Esophagus squamous epithelium (tissue), 5 donors: ENCODE results near the gene NOP10. TPM values are rescaled to one million over a fixed set of nuclear protein-coding genes. Genes with fewer than 3 reads are reported as not detected.
A peak's percentile ranks its signal among the peaks of the same experiment; 100 is the strongest.
"Not testable (repeated sequence)": the region's sequence is repeated elsewhere in the genome, so short reads cannot be mapped to it uniquely, and the experiment has no call there.

Experiments
- DNase-seq: peaks from one replicate; lab custom pipeline; 2025; lab: John Stamatoyannopoulos, UW
- H3K27ac ChIP-seq, 4 donors: fragments of 200-600 bp; sonication (generic); one replicate each; pipeline ENCODE4 v1.5.1; 2016 to 2019; ENCODE audit warnings: mild to moderate bottlenecking in 1 of 4
- H3K27me3 ChIP-seq, 4 donors: fragments of 200-600 bp; sonication (generic); 1 replicate in 3 of 4; 2 replicates in 1 of 4; pipeline versions ENCODE4 v1.5.1 to v1.6.0; 2017 to 2021; ENCODE audit warnings: antibody characterized with exemption in 1 of 4
- H3K36me3 ChIP-seq, 3 donors: fragments of 200-600 bp; sonication (generic); one replicate each; pipeline ENCODE4 v1.5.1; 2016 to 2019
- H3K4me1 ChIP-seq, 3 donors: fragments of 200-600 bp; sonication (generic); one replicate each; pipeline ENCODE4 v1.5.1; 2017 to 2019
- H3K4me3 ChIP-seq, 4 donors: fragments of 200-600 bp; sonication (generic); 1 replicate in 3 of 4; 2 replicates in 1 of 4; pipeline ENCODE4 v1.5.1; 2016 to 2019; ENCODE audit warnings: mild to moderate bottlenecking in 2 of 4, moderate library complexity in 1 of 4
- H3K9me3 ChIP-seq, 3 donors: fragments of 200-600 bp; sonication (generic); one replicate each; pipeline ENCODE4 v1.5.1; 2016 to 2019
- POLR2A ChIP-seq, 4 donors: fragments of 450-650 bp; IDR thresholded peaks; one replicate each; pipeline ENCODE4 v1.6.1; 2017; ENCODE audit warnings: antibody characterized with exemption in 4 of 4, mild to moderate bottlenecking in 4 of 4, moderate library complexity in 3 of 4
- whole genome bisulfite sequencing, 2 donors: methylation state at CpG; one replicate each; pipeline ENCODE4 v1.1.5; 2018; 5-methylcytosine and 5-hydroxymethylcytosine counted together
- intact Hi-C: fragments of 100-400 bp; cut with DNase I; formaldehyde crosslinking; loops from one replicate; pipeline ENCODE4 v1.15.0; 2022
- total RNA-seq, 4 donors: library from RNA; depleted of rRNA; stranded (reverse); fragments of >200 nt; gene quantifications; one replicate each; pipeline ENCODE4 v1.1.0, GENCODE V29; 2016
- TF ChIP-seq, protein P1 (sequence below), 6 experiments: fragments of 450-650 bp in 4 of 6; fragments of 200-600 bp in 2 of 6; sonication (generic) in 2 of 6; IDR thresholded peaks; one replicate each; pipeline ENCODE4 v1.5.1; 2016 to 2019; ENCODE audit warnings: antibody characterized with exemption in 6 of 6, mild to moderate bottlenecking in 4 of 6, moderate library complexity in 4 of 6
- donor health status: DM: yes; HTN: yes; CAD: no.

NOP10 gene
- total RNA-seq, 4 donors from 2014 or later, result 132 to 213 (median 176) TPM

DNA sequence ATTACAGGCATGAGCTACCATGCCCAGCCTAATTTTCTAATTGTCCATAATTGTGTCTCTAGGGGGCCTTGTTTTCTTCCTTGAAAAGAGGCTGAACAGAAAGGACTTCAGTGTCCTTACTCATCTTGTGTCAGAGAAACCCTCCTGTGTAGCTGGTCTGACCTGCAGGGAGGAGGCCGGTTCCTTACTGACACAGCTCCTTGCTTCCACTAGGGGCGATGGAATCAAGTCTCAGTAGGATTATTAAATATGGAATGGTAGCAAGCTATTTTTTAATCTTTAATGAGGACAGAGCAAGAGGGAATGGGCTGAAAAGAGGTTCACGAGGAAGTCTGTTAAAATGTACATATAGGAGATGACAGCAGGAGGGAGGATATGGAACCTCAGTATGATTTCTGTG, 15.4 kb upstream of the NOP10 start:
- no peak for DNase-seq
- H3K27me3 ChIP-seq, result no peaks in the 10 kb centered on the region
- WGBS, 2 donors, result 67 to 70% methylated on average over 3 of the region's 3 CpGs
- TF ChIP-seq, protein P1, sequence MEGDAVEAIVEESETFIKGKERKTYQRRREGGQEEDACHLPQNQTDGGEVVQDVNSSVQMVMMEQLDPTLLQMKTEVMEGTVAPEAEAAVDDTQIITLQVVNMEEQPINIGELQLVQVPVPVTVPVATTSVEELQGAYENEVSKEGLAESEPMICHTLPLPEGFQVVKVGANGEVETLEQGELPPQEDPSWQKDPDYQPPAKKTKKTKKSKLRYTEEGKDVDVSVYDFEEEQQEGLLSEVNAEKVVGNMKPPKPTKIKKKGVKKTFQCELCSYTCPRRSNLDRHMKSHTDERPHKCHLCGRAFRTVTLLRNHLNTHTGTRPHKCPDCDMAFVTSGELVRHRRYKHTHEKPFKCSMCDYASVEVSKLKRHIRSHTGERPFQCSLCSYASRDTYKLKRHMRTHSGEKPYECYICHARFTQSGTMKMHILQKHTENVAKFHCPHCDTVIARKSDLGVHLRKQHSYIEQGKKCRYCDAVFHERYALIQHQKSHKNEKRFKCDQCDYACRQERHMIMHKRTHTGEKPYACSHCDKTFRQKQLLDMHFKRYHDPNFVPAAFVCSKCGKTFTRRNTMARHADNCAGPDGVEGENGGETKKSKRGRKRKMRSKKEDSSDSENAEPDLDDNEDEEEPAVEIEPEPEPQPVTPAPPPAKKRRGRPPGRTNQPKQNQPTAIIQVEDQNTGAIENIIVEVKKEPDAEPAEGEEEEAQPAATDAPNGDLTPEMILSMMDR (IDR thresholded peaks at IDR 0.05), result peak in 2 of 6 experiments; percentile 20 to 54
- TF ChIP-seq POLR2A (IDR thresholded peaks at IDR 0.05), result no peak
- H3K36me3 ChIP-seq, result peaks cover 0 to 99% (median 5%) of the 10 kb centered on the region in 3 donors
- H3K4me1 ChIP-seq, result peaks cover 5 to 50% (median 9%) of the 10 kb centered on the region in 3 donors
- H3K27ac ChIP-seq, result peak overlapping the region in 1 of 4 donors; percentile 74
- no peaks in the 10 kb centered on the region for H3K9me3 ChIP-seq
- no peak overlapping the region for H3K4me3 ChIP-seq
- intact Hi-C loops, result no loop called here

DNA sequence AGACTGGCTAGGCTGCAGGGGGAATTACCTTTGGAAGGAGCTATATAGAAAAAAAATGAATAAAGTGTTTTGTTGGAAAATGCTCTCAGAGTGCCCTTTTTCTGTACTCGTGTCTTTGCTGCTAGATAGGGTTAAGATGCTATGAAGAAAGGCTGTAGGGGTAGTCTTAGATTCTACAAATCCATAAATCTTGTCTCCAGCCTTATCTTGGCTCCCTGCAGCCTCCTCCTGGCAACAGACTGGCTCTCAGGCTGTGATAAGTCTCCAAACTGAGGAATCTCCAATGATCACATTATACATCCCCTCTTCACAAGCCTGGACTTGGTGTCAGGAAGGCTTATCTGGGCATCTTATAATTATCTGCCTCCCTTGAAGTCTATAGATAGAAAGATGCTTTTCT, 14.7 kb upstream of the NOP10 start:
- DNase-seq, result no peak
- WGBS, 2 donors, result 74 to 100% methylated on average over 1 of the region's 1 CpG
- H3K27ac ChIP-seq, result no peak overlapping the region
- TF ChIP-seq, protein P1 (IDR thresholded peaks at IDR 0.05), result no peak
- TF ChIP-seq POLR2A (IDR thresholded peaks at IDR 0.05), result no peak
- H3K4me1 ChIP-seq, result peaks cover 5 to 43% (median 9%) of the 10 kb centered on the region in 3 donors
- no peaks in the 10 kb centered on the region for H3K9me3 ChIP-seq
- peaks cover 0 to 94% (median 5%) of the 10 kb centered on the region in 3 donors for H3K36me3 ChIP-seq
- no peaks in the 10 kb centered on the region for H3K27me3 ChIP-seq
- intact Hi-C loops, result no loop called here
- H3K4me3 ChIP-seq, result no peak overlapping the region

DNA sequence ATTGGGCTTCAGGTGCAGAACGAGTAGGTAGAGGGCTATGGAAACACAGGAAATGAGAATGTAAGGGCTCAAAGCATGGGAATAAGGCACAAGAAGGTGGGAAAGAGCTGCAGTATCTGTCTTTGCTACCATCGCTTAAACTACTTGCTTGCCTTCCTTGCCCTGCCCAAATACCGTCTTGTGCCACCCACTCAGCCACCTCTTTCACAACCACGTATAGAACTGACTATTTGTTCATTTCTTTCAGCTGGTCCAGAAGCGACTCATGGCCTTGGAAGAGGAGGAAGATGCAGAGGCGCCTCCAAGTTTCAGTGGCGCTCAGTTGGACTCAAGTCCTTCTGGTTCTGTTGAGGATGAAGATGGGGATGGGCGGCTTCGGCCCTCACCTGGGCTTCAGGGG, 12.3 kb upstream of the NOP10 start:
- TF ChIP-seq, protein P1 (IDR thresholded peaks at IDR 0.05), result no peak
- TF ChIP-seq POLR2A (IDR thresholded peaks at IDR 0.05), result no peak
- WGBS, 2 donors, result 69 to 74% methylated on average over 5 to 9 of the region's 9 CpGs
- Histone ChIP-seq H3K27ac (no peak overlapping the region), H3K4me1 (peaks cover 5 to 19% (median 9%) of the 10 kb centered on the region in 3 donors), H3K9me3 (no peaks in the 10 kb centered on the region), H3K27me3 (no peaks in the 10 kb centered on the region), H3K4me3 (no peak overlapping the region), H3K36me3 (peaks cover 0 to 70% (median 5%) of the 10 kb centered on the region in 3 donors)
- no peak for DNase-seq
- intact Hi-C loops, result no loop called here

DNA sequence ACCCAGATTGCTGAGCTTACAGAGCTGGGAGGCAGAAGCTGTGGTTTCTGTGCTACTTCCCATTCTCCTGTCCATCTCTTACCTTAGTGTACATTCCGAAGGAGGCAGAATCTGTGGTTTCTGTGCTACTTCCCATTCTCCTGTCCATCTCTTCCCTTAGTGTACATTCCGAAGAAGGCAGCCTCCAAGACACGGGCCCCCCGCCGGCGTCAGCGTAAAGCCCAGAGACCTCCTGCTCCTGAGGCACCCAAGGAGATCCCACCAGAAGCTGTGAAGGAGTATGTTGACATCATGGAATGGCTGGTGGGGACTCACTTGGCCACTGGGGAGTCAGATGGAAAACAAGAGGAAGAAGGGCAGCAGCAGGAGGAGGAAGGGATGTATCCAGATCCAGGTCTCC, 11.3 kb upstream of the NOP10 start:
- WGBS, 2 donors, result 71 to 100% methylated on average over 1 to 5 of the region's 7 CpGs
- no peaks in the 10 kb centered on the region for H3K27me3 ChIP-seq
- DNase-seq, result no peak
- H3K27ac ChIP-seq, result no peak overlapping the region
- intact Hi-C loops, result no loop called here
- H3K9me3 ChIP-seq, result no peaks in the 10 kb centered on the region
- no peak for TF ChIP-seq POLR2A (IDR thresholded peaks at IDR 0.05)
- TF ChIP-seq, protein P1 (IDR thresholded peaks at IDR 0.05), result no peak
- peaks cover 0 to 9% (median 0%) of the 10 kb centered on the region in 3 donors for H3K4me1 ChIP-seq
- no peak overlapping the region for H3K4me3 ChIP-seq
- H3K36me3 ChIP-seq, result peaks cover 0 to 62% (median under 1%) of the 10 kb centered on the region in 3 donors

DNA sequence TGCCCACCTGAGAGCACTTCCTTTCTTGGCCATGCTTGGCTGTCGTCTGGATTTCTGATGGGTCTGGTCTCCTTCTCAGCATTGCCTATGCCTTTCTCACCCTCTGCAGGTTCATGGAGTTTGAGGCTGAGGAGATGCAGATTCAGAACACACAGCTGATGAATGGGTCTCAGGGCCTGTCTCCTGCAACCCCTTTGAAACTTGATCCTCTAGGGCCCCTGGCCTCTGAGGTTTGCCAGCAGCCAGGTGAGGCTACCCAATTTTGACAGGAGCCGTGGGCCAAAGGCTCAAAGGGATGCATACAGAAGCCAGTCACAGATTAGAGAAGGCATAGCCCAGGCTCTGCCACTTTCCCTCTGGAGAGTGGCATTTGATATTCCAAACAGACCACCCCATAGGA, 10.7 kb upstream of the NOP10 start:
- DNase-seq, result no peak
- no peaks in the 10 kb centered on the region for H3K27me3 ChIP-seq
- TF ChIP-seq POLR2A (IDR thresholded peaks at IDR 0.05), result no peak
- TF ChIP-seq, protein P1 (IDR thresholded peaks at IDR 0.05), result no peak
- no peaks in the 10 kb centered on the region for H3K9me3 ChIP-seq
- H3K4me1 ChIP-seq, result peaks cover 0 to 2% (median 0%) of the 10 kb centered on the region in 3 donors
- 76 to 100% methylated on average over 1 to 2 of the region's 2 CpGs for WGBS, 2 donors
- intact Hi-C loops, result no loop called here
- H3K36me3 ChIP-seq, result peaks cover 0 to 55% (median 0%) of the 10 kb centered on the region in 3 donors
- H3K4me3 ChIP-seq, result no peak overlapping the region
- H3K27ac ChIP-seq, result no peak overlapping the region

DNA sequence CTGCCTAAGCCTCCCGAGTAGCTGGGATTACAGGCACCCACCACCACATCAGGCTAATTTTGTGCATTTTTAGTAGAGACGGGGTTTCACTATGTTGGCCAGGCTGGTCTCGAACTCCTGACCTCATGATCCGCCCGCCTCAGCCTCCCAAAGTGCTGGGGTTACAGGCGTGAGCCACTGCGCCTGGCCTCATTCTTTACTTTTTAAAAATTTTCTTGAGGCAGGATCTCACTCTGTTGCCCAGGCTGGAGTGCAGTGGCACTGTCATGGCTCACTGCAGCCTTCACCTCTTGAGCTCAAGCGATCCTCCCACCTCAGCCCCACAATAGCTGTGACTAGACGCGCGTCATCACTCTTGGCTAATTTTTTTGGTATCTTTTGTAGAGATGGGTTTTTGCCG, 10.1 kb upstream of the NOP10 start:
- H3K27me3 ChIP-seq, H3K9me3 ChIP-seq, H3K27ac ChIP-seq, H3K4me1 ChIP-seq, H3K4me3 ChIP-seq, DNase-seq, intact Hi-C loops: not testable (repeated sequence)
- H3K36me3 ChIP-seq, result peaks cover 0 to 49% (median 0%) of the 10 kb centered on the region in 3 donors
- WGBS, 2 donors, result 96 to 98% methylated on average over 8 to 11 of the region's 12 CpGs
